Measurements from ENCODE around the gene SERPING1.
"Not testable (repeated sequence)": the region's sequence is repeated elsewhere in the genome, so short reads cannot be mapped to it uniquely, and the experiment has no call there.

The SERPING1 gene

DNA sequence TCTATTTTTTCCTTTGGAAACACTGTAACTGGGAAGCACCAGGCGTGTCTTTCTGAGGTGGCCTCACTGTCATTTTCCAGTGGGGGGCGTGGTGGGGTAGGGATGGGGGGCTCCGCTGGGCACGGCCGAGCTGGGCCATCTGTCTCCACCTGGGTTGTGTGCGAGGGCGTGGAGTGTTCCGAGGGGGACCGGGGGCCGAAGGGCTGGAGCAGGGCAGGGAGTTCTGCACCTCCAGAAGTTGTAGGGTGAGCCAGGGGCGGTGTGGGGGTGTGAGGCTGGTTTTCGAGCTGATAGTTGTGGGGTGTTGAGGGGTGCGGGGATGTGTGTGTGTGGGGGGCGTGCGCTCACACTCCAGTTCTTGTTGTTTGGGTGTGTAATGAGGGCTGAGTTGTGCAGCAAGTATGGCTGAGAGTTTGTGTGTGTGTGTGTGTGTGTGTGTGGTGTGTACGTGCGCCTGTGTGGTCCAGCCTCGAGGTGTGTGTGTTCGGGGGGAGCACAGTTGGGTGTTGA is 41.4 kb downstream of the SERPING1 start:
- no peak for DNase-seq

DNA sequence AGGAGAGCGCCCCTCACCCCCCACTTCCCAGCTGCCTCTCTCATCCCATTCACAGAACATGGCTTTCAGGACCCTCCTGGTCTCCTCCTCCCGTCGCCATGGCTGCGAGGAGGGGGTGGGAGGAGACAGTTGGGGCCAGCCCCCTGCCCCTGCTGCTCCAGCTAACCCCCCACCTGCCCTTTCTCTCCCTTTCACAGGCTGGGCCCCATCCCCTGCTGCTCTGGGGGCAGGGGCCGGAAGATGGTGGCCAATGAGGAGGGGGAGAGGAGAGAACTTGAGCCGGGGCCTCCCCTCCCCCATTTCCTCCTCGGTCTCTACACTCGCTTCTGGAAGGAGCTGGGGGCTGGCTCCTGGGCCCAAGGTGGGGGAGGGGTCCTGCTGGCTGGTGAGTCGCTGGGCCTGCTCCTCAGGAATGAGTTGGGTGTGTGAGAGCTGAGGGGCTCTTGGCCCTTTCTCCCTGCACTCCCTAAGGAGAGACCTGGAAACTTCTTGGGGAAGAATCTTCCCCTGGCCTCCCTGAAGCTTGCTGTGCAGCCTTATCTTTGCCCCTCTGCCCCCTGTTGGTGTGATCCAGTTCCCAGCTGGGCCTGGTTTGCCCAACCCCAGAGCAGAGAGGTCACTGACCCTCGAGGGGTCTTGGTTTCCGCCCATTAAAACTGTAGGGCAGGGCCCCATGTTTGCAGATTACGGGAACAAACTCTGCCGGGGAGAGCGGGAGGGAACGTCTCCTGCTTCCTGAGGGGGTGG is 42.0 kb downstream of the SERPING1 start:
- no peak for DNase-seq

DNA sequence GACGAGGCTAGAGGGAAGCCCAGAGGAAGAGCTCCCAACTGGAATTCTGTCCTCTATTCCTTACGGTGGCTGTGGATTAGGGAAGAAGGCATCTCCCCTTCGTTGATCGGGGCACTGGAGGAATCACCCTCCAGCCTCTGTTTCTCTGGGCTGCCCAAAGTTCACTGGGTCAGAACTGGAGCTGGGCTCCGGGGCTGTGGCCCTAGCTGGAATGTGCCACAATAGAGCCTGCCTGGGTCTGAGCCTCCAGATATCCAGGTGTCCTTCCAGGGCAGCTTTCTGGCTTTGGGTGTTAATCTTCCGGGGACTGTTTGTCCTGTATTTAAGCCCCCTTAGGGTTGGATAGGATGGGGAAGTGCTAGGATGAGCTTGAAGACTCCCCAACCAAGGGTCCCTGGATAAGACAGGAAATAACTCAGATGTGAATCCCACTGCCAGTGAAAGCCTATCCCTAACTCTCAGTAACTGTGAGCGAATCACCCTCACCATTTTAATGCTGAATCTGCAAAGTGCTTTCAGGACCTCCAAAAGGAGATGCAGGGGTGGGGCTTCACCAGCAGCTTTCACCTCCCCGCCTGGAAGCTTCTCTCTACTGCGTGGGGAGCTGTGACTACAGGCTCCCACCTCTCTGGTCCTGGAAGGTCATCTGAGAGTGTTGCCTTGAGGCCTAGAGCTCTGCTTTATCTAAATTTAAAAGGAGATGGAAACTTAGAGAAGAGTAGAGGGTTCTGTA is 42.7 kb downstream of the SERPING1 start:
- no peak for DNase-seq

DNA sequence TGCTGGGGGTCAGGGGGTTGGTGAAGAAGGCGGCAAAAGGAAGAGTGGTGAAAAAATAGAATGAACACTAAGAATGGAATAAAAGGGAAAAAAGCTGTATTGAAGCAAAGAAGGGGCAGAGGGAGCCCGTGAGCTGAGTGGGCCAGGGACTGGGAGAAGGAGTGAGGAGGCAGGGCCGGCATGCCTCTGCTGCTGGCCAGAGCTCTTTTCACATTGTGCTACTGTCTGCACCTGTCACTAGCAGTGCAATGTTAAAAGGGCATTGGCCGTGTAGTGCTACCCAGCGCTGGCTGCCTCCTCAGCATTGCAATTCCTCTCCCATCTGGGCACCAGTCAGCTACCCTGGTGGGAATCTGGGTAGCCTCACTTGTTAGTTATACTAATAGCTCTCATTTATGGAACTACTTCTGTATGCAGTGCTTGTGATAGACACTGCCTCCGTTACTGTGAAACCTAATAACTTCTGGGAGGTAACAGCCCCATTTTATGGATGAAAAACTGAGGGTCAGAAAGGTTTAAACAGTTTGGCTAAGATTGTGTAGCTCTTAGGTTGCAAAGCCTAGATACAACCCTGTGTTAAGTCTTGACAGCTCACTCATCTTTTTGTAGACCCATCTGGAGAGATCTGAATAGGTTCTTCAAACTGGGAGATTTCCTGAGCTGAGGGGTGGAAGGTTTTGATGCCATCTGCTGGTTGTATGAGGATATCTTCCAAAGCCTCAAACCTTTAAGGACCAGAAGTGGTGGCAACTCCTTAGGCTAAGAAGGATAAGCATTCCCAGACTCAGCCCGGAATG is 43.7 kb downstream of the SERPING1 start:
- no peak for DNase-seq

DNA sequence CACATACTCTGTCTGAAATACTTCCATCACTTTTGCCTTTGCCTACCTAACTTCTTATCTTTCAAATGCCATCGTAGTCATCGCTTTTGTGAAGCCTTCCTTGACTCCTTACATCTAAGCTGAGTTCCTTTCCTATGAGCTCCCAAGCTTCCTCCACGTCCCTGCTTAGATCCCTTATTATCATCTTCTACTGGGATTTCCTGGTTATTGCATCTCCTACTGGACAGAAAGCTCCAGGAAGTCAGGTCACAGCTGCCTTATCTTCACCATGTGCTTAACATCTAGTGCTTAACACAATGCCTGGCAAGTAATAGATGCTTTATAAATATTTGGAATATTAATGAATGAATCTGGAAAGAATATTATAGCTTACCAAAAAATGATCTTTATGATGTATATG is 46.3 kb downstream of the SERPING1 start:
- DNase-seq = no peak

DNA sequence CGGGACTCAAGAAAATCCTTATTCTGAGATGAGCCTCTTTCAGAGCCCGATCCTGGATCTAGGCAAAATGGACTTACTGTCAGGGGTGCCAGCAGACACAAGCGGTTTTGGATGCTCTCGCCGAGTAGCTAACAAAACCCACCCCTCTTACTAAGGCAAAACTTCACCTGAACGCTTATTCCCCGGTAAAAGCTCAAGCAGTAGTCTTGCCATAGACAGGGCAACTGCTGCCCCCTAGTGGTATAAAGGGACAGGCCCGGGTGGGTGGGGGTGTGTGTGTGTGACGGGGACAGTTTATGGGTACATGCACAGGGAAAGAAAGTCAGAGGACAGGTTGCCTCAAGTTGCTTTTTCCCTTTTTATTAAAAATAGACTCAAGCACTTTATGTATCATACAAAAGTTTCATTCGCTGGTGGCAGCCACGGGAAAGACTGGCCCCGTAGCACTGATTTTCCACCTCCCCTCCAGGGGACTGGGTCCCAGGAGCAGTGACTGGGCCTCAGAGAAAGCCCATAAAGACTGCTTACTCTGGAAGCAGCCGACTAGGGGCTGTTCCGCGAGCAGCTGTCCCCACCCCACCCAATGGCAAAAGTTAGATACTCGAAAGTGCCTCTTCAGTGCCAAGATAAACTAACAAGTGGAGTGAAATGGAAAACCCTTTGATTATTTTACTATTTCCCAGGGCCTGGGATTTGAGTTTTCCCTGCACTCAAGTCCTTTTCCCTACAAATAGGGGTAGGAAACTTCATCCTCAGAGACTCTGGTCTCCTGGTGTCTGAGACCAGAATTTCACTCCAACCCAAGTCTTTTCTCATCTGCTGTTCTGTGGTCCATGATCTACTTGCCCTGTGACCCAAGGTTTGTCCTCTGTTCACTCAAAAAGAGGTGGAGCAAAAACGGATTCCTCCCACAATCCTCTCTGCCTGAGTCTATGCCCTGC is 47.5 kb downstream of the SERPING1 start:
- DNase-seq = no peak

DNA sequence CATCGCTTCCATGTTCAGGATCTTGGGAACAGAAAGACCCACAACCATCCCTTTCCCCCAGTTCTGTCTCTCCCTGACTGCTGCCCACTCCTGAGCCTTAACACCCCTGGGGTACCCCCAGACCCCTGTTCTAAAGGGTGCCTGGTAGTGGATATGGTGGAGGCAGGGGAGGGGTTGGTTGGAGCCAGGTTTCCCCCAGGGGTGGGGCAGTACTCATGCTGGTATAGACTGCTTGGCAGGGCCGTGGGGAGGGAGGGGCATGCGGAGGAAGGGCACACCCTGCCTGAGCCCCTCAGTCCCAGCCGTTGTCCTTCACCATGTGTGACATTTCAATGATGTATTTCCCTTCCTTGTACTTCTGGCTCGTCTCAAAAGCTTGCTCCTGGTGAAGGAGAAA is 48.2 kb downstream of the SERPING1 start:
- no peak for DNase-seq

DNA sequence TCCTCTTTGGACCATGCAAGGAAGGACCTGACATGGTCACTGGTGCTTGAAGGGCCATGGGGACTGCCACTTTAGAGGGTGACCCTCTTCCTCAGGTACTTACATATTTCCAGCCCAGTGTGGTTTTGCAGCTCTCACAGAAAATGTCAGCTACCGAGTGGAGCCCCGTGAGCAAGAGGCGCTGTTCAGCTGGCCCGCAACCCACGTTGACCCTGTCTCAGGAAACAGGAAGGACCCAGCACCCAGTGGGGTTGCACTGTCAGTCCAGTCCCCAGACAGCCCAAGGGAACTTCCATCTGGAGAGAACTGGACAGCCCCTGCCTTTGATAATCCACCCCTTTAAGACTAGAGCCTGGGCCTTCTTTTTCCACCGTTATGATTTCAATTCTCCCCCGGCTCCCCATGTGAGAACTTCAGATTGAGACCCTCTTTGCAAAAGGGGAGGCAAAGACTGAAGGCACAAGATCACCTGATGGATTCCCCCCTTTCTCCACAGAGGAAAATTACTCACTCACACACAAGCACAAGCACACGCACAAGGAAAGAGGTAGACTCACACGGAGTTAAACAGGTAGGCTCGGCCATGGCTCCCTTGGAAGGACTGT is 48.8 kb downstream of the SERPING1 start:
- no peak for DNase-seq

DNA sequence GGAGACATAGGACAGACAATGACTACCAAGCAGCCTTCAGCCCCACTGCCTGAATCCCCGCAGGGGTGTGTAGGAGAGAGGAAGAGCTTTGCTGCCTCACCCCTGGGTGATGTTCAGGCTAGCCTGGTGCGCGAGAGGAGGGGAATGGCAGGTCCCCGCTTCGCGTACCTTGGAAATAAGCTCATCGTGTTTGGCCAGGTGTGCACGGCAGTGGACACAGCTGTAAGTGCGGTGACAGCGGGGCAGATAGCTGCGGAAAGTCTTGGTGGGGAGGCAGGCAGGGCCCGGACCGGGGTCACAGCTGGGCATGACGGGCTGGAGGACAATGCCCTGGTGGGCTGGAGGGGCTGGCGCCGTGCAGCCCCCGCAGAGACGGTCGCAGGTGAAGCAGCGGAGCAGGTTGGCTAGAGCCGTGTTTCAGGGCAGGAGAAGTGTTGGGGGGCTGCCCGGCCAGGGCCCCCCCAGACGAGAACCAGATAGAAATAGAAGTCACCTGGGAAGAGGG is 49.4 kb downstream of the SERPING1 start:
- DNase-seq = no peak

DNA sequence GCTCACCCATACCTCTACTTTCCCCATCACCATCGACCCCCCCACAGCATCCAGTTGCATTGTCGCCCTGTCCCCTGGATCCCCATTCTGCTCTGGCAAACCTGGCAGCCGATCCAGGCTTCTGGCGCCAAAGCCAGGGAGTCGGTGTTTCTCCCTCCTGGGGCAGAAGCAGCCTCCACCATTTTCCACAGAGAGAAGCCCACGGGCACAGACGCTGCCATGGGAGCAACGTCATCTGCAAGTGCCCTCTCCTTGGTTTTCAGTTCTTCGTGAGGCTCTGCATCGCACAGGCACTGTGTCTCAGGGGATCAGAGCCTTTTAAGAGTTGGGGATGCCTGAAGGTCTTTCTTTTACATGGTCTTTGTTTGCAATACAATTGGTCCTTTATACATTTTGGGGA is 49.9 kb downstream of the SERPING1 start:
- DNase-seq = no peak

DNA sequence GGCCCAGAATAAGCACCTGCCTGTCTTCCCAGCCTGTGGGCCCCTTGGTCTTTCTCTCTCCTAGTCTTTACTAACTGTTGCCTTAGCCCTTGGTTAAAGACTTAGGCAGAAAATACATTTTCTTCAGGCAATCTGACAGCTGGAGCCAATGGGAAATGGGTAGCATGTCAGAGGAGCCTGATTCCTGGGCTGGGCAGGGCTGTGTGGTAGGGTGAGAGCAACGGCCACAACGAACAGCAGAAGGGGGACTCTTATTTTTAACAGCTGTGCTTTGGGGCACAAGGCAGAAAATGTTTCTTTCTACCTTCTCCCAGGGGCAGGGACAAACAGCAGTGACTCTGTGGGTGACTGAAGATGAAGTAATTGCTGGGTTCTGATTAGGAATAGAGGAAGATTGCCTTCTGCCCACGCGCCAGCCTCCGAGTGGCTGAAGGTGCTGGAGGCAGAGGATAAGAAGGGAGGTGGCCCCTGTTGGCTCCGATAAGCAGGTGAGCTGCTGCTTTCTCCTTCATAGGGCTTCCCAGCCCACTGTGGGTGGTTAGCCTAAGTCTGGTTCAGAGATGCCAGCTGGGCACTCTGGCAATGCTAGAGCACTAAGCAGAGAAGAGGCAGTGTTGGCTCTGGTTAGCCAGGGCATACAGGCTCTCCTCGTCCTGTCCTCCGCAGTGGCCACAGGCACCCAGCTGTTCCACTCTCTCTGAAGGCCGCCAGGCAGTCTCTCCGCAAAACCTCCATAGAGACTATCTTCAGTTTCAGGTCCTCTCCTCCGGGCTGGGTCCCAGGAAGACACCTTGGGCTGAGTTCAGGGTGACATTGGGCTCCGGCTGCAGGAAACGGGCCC is 50.7 kb downstream of the SERPING1 start:
- no peak for DNase-seq

DNA sequence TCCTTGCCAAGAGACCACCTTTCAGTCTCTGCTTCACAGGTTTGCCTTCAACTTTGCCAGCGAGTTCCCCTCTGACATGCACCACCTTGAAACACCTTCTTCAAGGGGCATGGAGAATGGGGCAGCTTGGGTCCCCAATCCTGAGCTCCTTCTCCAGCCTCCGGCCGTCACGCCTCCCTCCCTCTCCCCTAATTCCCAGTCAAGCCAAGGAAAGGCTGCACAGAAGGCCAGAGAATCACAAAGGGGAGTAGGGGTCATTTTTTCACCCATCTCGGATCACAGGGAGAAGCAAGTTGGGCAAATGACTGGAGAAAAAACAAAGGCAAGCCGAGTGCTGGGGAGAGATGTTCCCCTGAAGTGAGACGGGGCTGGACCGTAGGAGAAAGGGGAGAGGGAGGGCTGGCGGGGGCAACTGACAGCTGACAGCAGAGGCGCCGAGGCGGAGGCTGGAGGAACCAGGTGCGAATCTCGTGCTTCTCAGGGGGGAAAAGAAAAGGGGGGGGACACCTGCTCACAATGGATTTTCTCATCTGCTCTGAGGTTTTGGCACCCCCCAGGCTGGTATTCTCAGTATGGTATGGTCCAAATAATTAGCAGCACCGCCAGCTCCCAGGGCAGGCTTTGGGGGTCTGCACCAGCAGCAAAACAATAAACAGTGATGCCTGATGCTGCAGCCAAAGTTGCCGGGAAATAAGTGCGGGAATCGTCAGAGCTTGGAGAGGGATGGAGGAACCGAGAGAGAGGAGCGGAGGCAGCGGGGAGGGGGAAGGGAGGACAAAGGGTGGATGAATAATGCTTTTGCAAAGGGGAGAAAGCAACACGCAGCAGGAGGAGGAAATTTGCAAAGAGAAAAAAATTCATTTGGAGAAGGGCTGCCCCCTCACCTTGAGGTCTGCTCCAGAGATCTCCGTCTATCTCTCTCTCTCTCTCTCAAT is 51.6 kb downstream of the SERPING1 start:
- no peak for DNase-seq

DNA sequence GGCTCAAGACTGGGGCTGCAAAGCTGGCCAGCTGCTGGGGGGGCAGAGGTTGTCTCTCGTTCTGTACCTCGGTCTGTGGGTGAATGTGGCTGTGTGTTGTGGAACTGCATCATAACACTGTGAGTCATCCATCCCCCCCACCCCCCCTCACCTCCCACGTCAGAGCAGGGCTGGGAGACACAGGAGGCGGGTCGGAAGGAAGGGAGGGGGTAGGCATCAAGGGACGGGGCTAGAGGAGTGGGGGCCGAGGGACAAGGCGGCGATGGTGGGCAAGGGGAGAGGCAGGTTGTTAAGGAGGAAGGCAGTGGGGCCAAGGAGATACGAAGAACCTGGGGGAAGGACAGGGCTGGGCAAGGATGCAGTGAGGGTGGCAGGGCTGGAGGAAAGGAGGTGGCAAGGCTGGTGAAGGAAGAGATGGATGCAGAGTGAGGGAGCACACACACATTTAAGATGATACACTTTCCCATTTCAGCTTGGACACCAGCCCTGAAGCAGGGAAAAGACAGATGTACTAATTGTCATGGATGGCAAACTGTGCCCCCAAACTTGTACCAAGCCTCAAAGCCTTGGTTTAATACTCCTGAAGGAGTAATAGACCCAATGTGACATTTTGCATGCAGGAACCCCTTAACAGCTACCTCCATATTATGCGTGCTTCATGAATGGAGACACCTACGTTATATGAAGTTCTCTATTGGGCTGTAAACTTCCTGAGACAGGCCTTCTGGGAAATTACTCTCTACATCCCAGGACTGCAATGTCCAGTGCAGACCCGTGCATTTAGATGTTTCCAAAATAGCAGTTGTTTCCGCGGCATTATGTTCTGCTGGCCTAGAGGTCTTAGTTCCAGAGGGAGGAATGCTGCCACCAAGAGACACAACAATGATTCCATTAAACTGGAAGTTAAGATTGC is 52.6 kb downstream of the SERPING1 start, which contains the start of gene YPEL4:
YPEL4 (minus strand) TSS at position 87 of the 913 bp plus-strand sequence. CDS start 2,805 bp downstream, outside the sequence.
- DNase-seq = peak; percentile 41

DNA sequence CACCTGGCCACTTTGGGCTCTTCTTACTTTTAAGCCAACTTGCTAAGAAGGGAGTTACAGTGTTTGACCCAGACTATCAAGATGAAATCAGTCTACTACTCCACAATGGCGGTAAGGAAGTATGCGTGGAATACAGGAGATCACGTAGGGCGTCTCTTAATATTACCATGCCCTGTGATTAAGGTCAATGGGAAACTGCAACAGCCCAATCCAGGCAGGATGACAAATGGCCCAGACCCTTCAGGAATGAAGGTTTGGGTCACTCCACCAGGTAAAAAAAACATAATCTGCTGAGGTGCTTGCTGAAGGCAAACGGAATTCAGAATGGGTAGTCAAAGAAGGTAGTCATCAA is 53.2 kb downstream of the SERPING1 start:
- no peak for DNase-seq

DNA sequence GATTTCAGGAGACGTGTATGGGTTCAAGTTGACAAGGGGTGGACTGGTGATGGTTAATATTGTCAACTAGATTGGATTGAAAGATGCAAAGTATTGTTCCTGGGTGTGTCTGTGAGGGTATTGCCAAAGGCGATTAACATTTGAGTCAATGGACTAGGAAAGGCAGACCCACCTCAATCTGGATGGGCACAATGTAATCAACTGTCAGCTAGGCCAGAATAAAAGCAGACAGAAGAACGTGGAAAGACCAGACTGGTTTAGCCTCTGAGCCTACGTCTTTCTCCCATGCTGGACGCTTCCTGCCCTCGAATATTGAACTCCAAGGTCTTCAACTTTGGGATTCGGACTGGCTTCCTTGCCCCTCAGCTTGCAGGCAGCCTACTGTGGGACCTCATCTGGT is 53.9 kb downstream of the SERPING1 start:
- DNase-seq = no peak

DNA sequence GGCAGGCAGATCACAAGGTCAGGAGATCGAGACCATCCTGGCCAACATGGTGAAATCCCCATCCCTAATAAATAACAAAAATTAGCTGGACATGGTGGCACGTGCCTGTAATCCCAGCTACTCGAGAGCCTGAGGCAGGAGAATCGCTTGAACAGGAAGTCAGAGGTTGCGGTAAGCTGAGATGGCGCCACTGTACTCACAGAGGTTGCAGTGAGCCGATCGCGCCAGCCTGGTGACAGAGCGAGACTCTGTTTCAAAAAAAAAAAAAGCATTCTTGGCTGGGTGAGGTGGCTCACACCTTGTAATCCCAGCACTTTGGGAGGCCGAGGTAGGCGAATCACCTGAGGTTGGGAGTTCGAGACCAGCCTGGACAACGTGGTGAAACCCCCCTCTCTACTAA is 54.7 kb downstream of the SERPING1 start:
- not testable (repeated sequence) for DNase-seq

DNA sequence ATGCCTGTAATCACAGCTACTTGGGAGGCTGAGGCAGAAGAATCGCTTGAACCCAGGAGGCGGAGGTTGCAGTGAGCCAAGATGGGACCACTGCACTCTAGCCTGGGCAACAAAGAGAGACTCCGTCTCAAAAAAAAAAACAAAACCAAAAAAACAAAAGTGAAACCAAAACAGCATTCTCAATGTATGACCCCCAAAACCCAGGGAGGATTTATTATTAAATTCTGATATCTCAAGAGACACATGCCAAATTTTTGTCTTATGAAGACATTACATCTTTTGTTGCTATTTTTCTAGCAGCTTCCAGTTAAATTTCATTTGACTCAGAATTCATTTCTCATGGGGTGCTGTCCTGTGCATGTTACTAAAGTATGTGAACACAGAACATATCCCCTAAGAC is 55.2 kb downstream of the SERPING1 start:
- no peak for DNase-seq

DNA sequence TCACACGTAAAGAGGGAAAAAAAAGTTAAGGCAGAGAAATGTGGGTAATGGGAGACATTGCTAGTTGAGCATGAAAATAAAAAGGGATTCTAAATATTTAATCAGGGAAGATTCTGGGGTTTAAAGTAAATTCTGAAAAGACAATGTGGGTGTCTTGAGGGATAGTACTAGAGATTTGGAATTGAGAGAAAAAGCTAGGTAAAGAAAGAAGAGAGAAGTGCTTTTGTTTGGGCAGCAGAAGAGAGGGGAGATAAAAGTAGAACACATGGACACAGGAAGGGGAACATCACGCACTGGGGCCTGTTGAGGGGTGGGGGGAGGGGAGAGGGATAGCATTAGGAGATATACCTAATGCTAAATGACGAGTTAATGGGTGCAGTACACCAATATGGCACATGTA is 55.7 kb downstream of the SERPING1 start:
- DNase-seq = no peak

DNA sequence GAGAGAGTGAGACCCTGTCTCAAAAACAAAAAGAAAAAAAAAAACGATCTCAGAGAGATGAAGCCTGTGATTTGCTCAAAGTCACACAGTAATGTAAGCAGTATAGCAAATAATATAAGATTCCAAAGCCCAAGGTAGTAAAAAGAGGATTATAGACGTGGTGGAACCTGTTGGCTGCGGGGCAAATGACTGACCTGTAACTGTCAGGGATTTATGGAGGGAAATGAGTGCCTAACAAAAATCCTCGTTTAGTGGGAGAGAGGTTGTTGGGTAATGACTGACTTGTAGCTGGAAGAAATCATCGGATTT is 59.4 kb downstream of the SERPING1 start:
- DNase-seq = no peak
